Suprapubic skin (tissue), 4 donors: ENCODE data around the gene PADI6. TPM values are rescaled to one million over a fixed set of nuclear protein-coding genes. Genes with fewer than 3 reads are reported as not detected.

Source experiments
- DNase-seq, 2 donors: peaks; one replicate each; pipeline ENCODE4 v3.0.0-alpha.2; 2019; ENCODE audit warnings: low spot score in 2 of 2
- H3K27ac ChIP-seq: fragments of 200-600 bp; sonication (generic); one replicate; pipeline ENCODE4 v1.5.1; 2019
- H3K27me3 ChIP-seq: fragments of 200-600 bp; sonication (generic); one replicate; pipeline ENCODE4 v1.5.1; 2019
- H3K36me3 ChIP-seq: fragments of 200-600 bp; sonication (generic); one replicate; pipeline ENCODE4 v1.5.1; 2019
- H3K4me1 ChIP-seq: fragments of 200-600 bp; sonication (generic); one replicate; pipeline ENCODE4 v1.5.1; 2019
- H3K4me3 ChIP-seq: fragments of 200-600 bp; sonication (generic); one replicate; pipeline ENCODE4 v1.5.1; 2019; ENCODE audit warnings: mild to moderate bottlenecking
- H3K9me3 ChIP-seq: fragments of 200-600 bp; sonication (generic); one replicate; pipeline ENCODE4 v1.5.1; 2019
- CTCF ChIP-seq, 2 donors: fragments of 200-600 bp in 1 of 2; fragments of 450-650 bp in 1 of 2; sonication (generic) in 1 of 2; IDR thresholded peaks; one replicate each; pipeline ENCODE4 v1.5.1; 2016 to 2019; ENCODE audit warnings: antibody characterized with exemption in 2 of 2, mild to moderate bottlenecking in 1 of 2, moderate library complexity in 1 of 2
- EP300 ChIP-seq: sonication (generic); formaldehyde crosslinking; IDR thresholded peaks from one replicate; pipeline ENCODE4 v1.6.1; 2017; ENCODE audit warnings: antibody characterized with exemption
- POLR2A ChIP-seq, 2 donors: fragments of 450-650 bp; IDR thresholded peaks; one replicate each; pipeline ENCODE4 v1.6.1; 2017; ENCODE audit warnings: antibody characterized with exemption in 2 of 2, mild to moderate bottlenecking in 2 of 2, moderate library complexity in 2 of 2
- POLR2AphosphoS5 ChIP-seq, 3 donors: sonication (generic); formaldehyde crosslinking; IDR thresholded peaks; one replicate each; pipeline ENCODE4 v1.6.1; 2017; ENCODE audit warnings: antibody characterized with exemption in 3 of 3
- WGBS: methylation state at CpG from one replicate; pipeline ENCODE4 v1.1.5; 2018; 5-methylcytosine and 5-hydroxymethylcytosine counted together
- total RNA-seq, 4 donors: library from RNA; depleted of rRNA; stranded (reverse); fragments of >200 nt; gene quantifications; one replicate each; pipeline ENCODE4 v1.1.0, GENCODE V29; 2016

Gene PADI6
- total RNA-seq, 4 donors from 2014 or later, result not detected

GRCh38 chr1:17414022-17414421, 42.0 kb downstream of the PADI6 start:
- Histone ChIP-seq H3K27me3 (no peaks in the 10 kb centered on the region), H3K36me3 (peaks cover 100% of the 10 kb centered on the region), H3K4me3 (no peak overlapping the region), H3K4me1 (no peaks in the 10 kb centered on the region), H3K9me3 (no peaks in the 10 kb centered on the region), H3K27ac (no peak overlapping the region)
- WGBS, result 88% methylated on average over 2 of the region's 2 CpGs
- DNase-seq, result no peak
- no peak for TF ChIP-seq CTCF (IDR thresholded peaks at IDR 0.05)
- no peak for TF ChIP-seq EP300
- no peak for TF ChIP-seq POLR2AphosphoS5 (IDR thresholded peaks at IDR 0.05)
- no peak for TF ChIP-seq POLR2A (IDR thresholded peaks at IDR 0.05)

- no peaks in the 10 kb centered on the region for H3K27me3 ChIP-seq
- DNase-seq, result no peak
- peaks cover 5% of the 10 kb centered on the region for H3K4me1 ChIP-seq
- peaks cover 99% of the 10 kb centered on the region for H3K36me3 ChIP-seq
- TF ChIP-seq CTCF (IDR thresholded peaks at IDR 0.05), result no peak
- no peak for TF ChIP-seq EP300
- 91% methylated on average over 14 of the region's 20 CpGs for WGBS
- H3K27ac ChIP-seq, result no peak overlapping the region
- H3K9me3 ChIP-seq, result no peaks in the 10 kb centered on the region
- H3K4me3 ChIP-seq, result no peak overlapping the region
These were observed 44.4 kb downstream of the PADI6 start for GRCh38 chr1:17416389-17416788.

GRCh38 chr1:17419626-17420328, 47.8 kb downstream of the PADI6 start:
- no peaks in the 10 kb centered on the region for H3K27me3 ChIP-seq
- TF ChIP-seq CTCF (IDR thresholded peaks at IDR 0.05) (peak; percentile 97 to 99), EP300 (no peak), POLR2A (IDR thresholded peaks at IDR 0.05) (no peak), POLR2AphosphoS5 (IDR thresholded peaks at IDR 0.05) (no peak)
- no peak overlapping the region for H3K27ac ChIP-seq
- H3K9me3 ChIP-seq, result no peaks in the 10 kb centered on the region
- no peak overlapping the region for H3K4me3 ChIP-seq
- peaks cover 98% of the 10 kb centered on the region for H3K36me3 ChIP-seq
- no peak for DNase-seq
- WGBS, result 32% methylated on average over 20 of the region's 42 CpGs
- H3K4me1 ChIP-seq, result peaks cover 7% of the 10 kb centered on the region

- H3K27ac ChIP-seq, result no peak overlapping the region
- TF ChIP-seq CTCF (IDR thresholded peaks at IDR 0.05), result no peak
- no peak for TF ChIP-seq EP300
- H3K4me1 ChIP-seq, result peaks cover 7% of the 10 kb centered on the region
- 82% methylated on average over 6 of the region's 6 CpGs for WGBS
- H3K27me3 ChIP-seq, result no peaks in the 10 kb centered on the region
- H3K4me3 ChIP-seq, result no peak overlapping the region
- H3K36me3 ChIP-seq, result peaks cover 98% of the 10 kb centered on the region
- H3K9me3 ChIP-seq, result no peaks in the 10 kb centered on the region
- DNase-seq, result no peak
These were observed 48.5 kb downstream of the PADI6 start for GRCh38 chr1:17420391-17420918.

- Histone ChIP-seq H3K4me3 (no peak overlapping the region), H3K4me1 (peaks cover 7% of the 10 kb centered on the region), H3K27me3 (no peaks in the 10 kb centered on the region), H3K36me3 (peaks cover 98% of the 10 kb centered on the region), H3K27ac (no peak overlapping the region), H3K9me3 (no peaks in the 10 kb centered on the region)
- no peak for DNase-seq
- TF ChIP-seq POLR2AphosphoS5 (IDR thresholded peaks at IDR 0.05), result no peak
- TF ChIP-seq POLR2A (IDR thresholded peaks at IDR 0.05), result no peak
- TF ChIP-seq EP300, result no peak
- no peak for TF ChIP-seq CTCF (IDR thresholded peaks at IDR 0.05)
- WGBS, result 59% methylated on average over 7 of the region's 7 CpGs
These were observed 50.5 kb downstream of the PADI6 start for GRCh38 chr1:17422461-17422860.
